Measurements from ENCODE around the gene ROBO1. TPM values are rescaled to one million over a fixed set of nuclear protein-coding genes. Genes with fewer than 3 reads are reported as not detected.

Gene ROBO1
- total and polyA plus RNA-seq, 2 of the 8 experiments (the other 6 are each of a cell fraction or from before 2014, with no cell fraction given), result 51.4 to 91.0 TPM

DNA sequence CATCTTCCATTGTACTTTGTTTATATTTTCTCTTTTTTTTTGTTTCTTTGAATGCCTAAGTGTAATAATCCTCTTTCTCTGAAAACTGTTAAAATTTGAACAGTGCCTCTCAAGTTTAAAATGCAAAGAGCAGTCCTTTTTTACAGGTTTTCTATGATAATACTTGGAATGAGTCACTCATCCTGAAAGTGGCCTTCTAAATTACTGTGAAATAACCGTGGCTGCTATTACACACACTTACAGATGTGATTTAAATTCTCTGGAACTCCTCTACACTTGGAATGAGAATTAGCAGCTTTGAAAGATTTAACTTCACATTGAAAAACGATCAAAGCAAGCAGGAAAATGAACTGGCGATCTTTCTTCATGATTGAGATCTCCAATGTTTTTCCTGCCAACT is 105.9 kb downstream of the ROBO1 start:
- H2BK15ac ChIP-seq (ENCODE audit: low read length), result no peak overlapping the region
- no peak overlapping the region for H3K23ac ChIP-seq (ENCODE audit: insufficient read length)
- H2AK5ac ChIP-seq (ENCODE audit: low read depth, low read length), result no peak overlapping the region
- H3K9ac ChIP-seq (replicated peaks in 1 of 4; ENCODE audit: extremely low read depth in 1 of 4, low read depth in 3 of 4, low read length in 3 of 4), result no peak overlapping the region
- H3K4me1 ChIP-seq (replicated peaks in 1 of 4; ENCODE audit: control insufficient read depth in 3 of 4, insufficient read depth in 4 of 4, low read length in 3 of 4), result no peaks in the 10 kb centered on the region
- no peak overlapping the region for H3K4ac ChIP-seq (replicated peaks; ENCODE audit: insufficient read length, low read depth, low read length)
- ChIA-PET CTCF (ENCODE audit: partially characterized antibody) (no interaction called here), POLR2A (ENCODE audit: partially characterized antibody) (no interaction called here)
- WGBS, 2 experiments (ENCODE audit: extremely low coverage in 1 of 2, insufficient coverage in 1 of 2, insufficient read length in 1 of 2, insufficient replicate concordance in 2 of 2, low coverage in 1 of 2, low lambda C conversion rate in 2 of 2, missing lambda C conversion rate in 1 of 2), result 88% methylated on average over 3 of the region's 3 CpGs; no CpG with 5 or more reads in 1 of the 2 experiments
- no peak overlapping the region for H3K4me3 ChIP-seq (ENCODE audit: extremely low read depth in 1 of 4, insufficient read depth in 2 of 4, low read depth in 3 of 4, low read length in 4 of 4)
- H2BK12ac ChIP-seq (ENCODE audit: low read depth, low read length), result no peak overlapping the region
- H3K14ac ChIP-seq (ENCODE audit: insufficient read length), result no peak overlapping the region
- no peak for TF ChIP-seq KDM1A (IDR thresholded peaks at IDR 0.05; ENCODE audit: borderline replicate concordance, low read length)
- TF ChIP-seq TBP (IDR thresholded peaks at IDR 0.05; ENCODE audit: low read depth, low read length), result no peak
- no peak for TF ChIP-seq RFX5 (IDR thresholded peaks at IDR 0.05; ENCODE audit: borderline replicate concordance, low read depth, low read length)
- TF ChIP-seq CEBPB (IDR thresholded peaks at IDR 0.05; ENCODE audit: low read depth, low read length), result no peak
- TF ChIP-seq CHD2 (IDR thresholded peaks at IDR 0.05; ENCODE audit: low read length), result no peak
- no peak for TF ChIP-seq SIN3A (conservative IDR thresholded peaks at IDR 0.05 in 1 of 2, IDR thresholded peaks at IDR 0.05 in 1 of 2; ENCODE audit: low read depth in 1 of 2, low read length in 2 of 2)
- no peak for TF ChIP-seq EGR1 (IDR thresholded peaks at IDR 0.05; ENCODE audit: borderline replicate concordance, low read depth, low read length)
- TF ChIP-seq EP300 (IDR thresholded peaks at IDR 0.05; ENCODE audit: borderline replicate concordance in 1 of 2, low read depth in 2 of 2, low read length in 2 of 2), result no peak
- no peak for TF ChIP-seq RNF2 (IDR thresholded peaks at IDR 0.05; ENCODE audit: borderline replicate concordance, low read depth, low read length, missing control alignments, poor library complexity, severe bottlenecking)
- no peak for TF ChIP-seq SP2 (IDR thresholded peaks at IDR 0.05; ENCODE audit: low read length)
- TF ChIP-seq CREB1 (IDR thresholded peaks at IDR 0.05), result no peak
- no peak for TF ChIP-seq JUND (IDR thresholded peaks at IDR 0.05; ENCODE audit: low read length)
- TF ChIP-seq POLR2A (IDR thresholded peaks at IDR 0.05; ENCODE audit: control extremely low read depth in 1 of 2, low read depth in 2 of 2, low read length in 2 of 2), result no peak
- no peak for TF ChIP-seq SUZ12 (IDR thresholded peaks at IDR 0.05; ENCODE audit: low read length)
- TF ChIP-seq, protein P1, sequence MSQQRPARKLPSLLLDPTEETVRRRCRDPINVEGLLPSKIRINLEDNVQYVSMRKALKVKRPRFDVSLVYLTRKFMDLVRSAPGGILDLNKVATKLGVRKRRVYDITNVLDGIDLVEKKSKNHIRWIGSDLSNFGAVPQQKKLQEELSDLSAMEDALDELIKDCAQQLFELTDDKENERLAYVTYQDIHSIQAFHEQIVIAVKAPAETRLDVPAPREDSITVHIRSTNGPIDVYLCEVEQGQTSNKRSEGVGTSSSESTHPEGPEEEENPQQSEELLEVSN (IDR thresholded peaks at IDR 0.05), result no peak
- no peaks in the 10 kb centered on the region for H3K23me2 ChIP-seq (ENCODE audit: low read depth, low read length)
- no peaks in the 10 kb centered on the region for H3K36me3 ChIP-seq (ENCODE audit: control insufficient read depth in 2 of 4, insufficient read depth in 4 of 4, low read length in 3 of 4)
- H2AFZ ChIP-seq (ENCODE audit: low read length), result no peak overlapping the region
- H3K79me1 ChIP-seq (ENCODE audit: low read depth, low read length), result no peaks in the 10 kb centered on the region
- no peaks in the 10 kb centered on the region for H3K9me3 ChIP-seq (ENCODE audit: insufficient read depth in 2 of 2, low read depth in 1 of 2, low read length in 1 of 2)
- no peaks in the 10 kb centered on the region for H3K27me3 ChIP-seq (replicated peaks in 1 of 4; ENCODE audit: control insufficient read depth in 3 of 4, extremely low read depth in 1 of 4, insufficient read depth in 3 of 4, low read length in 3 of 4)
- H3K56ac ChIP-seq (replicated peaks; ENCODE audit: insufficient read length, low read depth, low read length), result no peak overlapping the region
- no peak overlapping the region for H3K27ac ChIP-seq (ENCODE audit: low read depth, low read length)
- H4K20me1 ChIP-seq (replicated peaks in 1 of 2; ENCODE audit: control insufficient read depth in 1 of 2, insufficient read depth in 2 of 2, low read length in 2 of 2), result no peaks in the 10 kb centered on the region
- no peak overlapping the region for H3K18ac ChIP-seq (ENCODE audit: extremely low read depth, low read length)
- H3K79me2 ChIP-seq (ENCODE audit: control insufficient read depth in 1 of 2, insufficient read depth in 2 of 2, low read length in 2 of 2), result no peaks in the 10 kb centered on the region
- H2BK20ac ChIP-seq (ENCODE audit: low read length), result no peak overlapping the region
- H4K91ac ChIP-seq (replicated peaks; ENCODE audit: insufficient read length, low read length), result no peak overlapping the region
- no peak overlapping the region for H4K8ac ChIP-seq (ENCODE audit: extremely low read depth, insufficient read depth, low read length)
- H4K5ac ChIP-seq (ENCODE audit: insufficient read length, low read depth, low read length), result no peak overlapping the region
- FAIRE-seq (no peak), DNase-seq (ENCODE audit: low read depth in 1 of 2, low spot score in 2 of 2) (no peak)
- no peak overlapping the region for H3K4me2 ChIP-seq (ENCODE audit: insufficient read depth in 1 of 2, low read depth in 2 of 2, low read length in 2 of 2)
- no peak overlapping the region for H2BK120ac ChIP-seq (replicated peaks; ENCODE audit: low read depth, low read length)
- no peak overlapping the region for H2BK5ac ChIP-seq (ENCODE audit: low read depth, low read length)
